SJCRH30 (cell line): ENCODE results near the gene MS4A15. TPM values are rescaled to one million over a fixed set of nuclear protein-coding genes. Genes with fewer than 3 reads are reported as not detected.

Source experiments
- DNase-seq, 2 experiments: peaks; one replicate each; pipeline ENCODE4 v3.0.0-alpha.2; 2015 to 2020
- H3K27ac ChIP-seq: fragments of 250-450 bp; sonication (Bioruptor Pico); 2 replicates; pipeline ENCODE4 v1.5.1; 2020; ENCODE audit warnings: mild to moderate bottlenecking, moderate library complexity
- H3K27me3 ChIP-seq: fragments of 250-450 bp; sonication (Bioruptor Pico); 2 replicates; pipeline ENCODE4 v1.5.1; 2020; ENCODE audit warnings: mild to moderate bottlenecking, moderate library complexity
- H3K36me3 ChIP-seq: fragments of 250-450 bp; sonication (Bioruptor Pico); 2 replicates; pipeline ENCODE4 v1.5.1; 2020; ENCODE audit warnings: mild to moderate bottlenecking, moderate library complexity
- H3K4me1 ChIP-seq: fragments of 250-450 bp; sonication (Bioruptor Pico); 2 replicates; pipeline ENCODE4 v1.5.1; 2020; ENCODE audit warnings: mild to moderate bottlenecking, moderate library complexity
- H3K4me3 ChIP-seq: fragments of 250-450 bp; sonication (Bioruptor Pico); 2 replicates; pipeline ENCODE4 v1.5.1; 2020; ENCODE audit warnings: mild to moderate bottlenecking, moderate library complexity
- H3K9me3 ChIP-seq: fragments of 250-450 bp; sonication (Bioruptor Pico); replicated peaks from 2 replicates; pipeline ENCODE4 v1.5.1; 2020; ENCODE audit warnings: mild to moderate bottlenecking, moderate library complexity
- total RNA-seq: library from RNA; depleted of rRNA; stranded (reverse); fragments of >200 nt; shearing (Covaris generic); gene quantifications from 2 replicates; pipeline ENCODE4 v1.2.3, GENCODE V29; 2014

MS4A15 gene
- total RNA-seq, 1 experiment from 2014 or later: not detected

GRCh38 chr11:60792521-60792920 lies 35.9 kb downstream of the MS4A15 start:
- no peaks in the 10 kb centered on the region for H3K36me3 ChIP-seq
- no peaks in the 10 kb centered on the region for H3K9me3 ChIP-seq
- no peaks in the 10 kb centered on the region for H3K4me1 ChIP-seq
- no peak for DNase-seq
- no peak overlapping the region for H3K27ac ChIP-seq
- no peak overlapping the region for H3K4me3 ChIP-seq
- no peaks in the 10 kb centered on the region for H3K27me3 ChIP-seq

- Histone ChIP-seq H3K27ac (no peak overlapping the region), H3K36me3 (no peaks in the 10 kb centered on the region), H3K9me3 (no peaks in the 10 kb centered on the region), H3K4me1 (no peaks in the 10 kb centered on the region), H3K27me3 (no peaks in the 10 kb centered on the region), H3K4me3 (no peak overlapping the region)
- no peak for DNase-seq
These were observed 38.6 kb downstream of the MS4A15 start for GRCh38 chr11:60795291-60795690.

- Histone ChIP-seq H3K9me3 (no peaks in the 10 kb centered on the region), H3K4me1 (no peaks in the 10 kb centered on the region), H3K4me3 (no peak overlapping the region), H3K27me3 (no peaks in the 10 kb centered on the region), H3K27ac (no peak overlapping the region), H3K36me3 (no peaks in the 10 kb centered on the region)
- no peak for DNase-seq
These were observed 41.4 kb downstream of the MS4A15 start for GRCh38 chr11:60797846-60798630.

DNA sequence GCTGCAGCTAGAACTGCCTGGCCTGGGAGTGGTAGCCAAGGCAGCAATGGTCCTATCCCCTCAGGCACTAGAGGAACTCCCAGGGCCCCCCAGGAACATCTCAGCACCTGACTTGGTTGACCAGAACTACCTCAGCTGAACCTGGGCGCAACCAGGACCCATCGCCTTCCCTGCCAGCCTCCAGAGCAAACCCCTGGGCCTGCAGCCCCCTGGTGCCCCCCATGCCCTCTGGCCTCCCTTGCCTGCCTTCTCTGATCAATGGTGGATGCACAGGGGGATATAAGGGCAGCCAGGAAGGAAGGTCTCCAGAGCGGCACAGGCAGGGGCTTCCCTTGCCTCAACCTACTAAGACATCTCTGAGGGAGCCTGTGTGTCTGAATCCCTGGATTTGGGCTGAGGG lies 42.0 kb downstream of the MS4A15 start:
- no peak for DNase-seq
- H3K9me3 ChIP-seq: no peaks in the 10 kb centered on the region
- H3K4me1 ChIP-seq: no peaks in the 10 kb centered on the region
- no peaks in the 10 kb centered on the region for H3K36me3 ChIP-seq
- no peak overlapping the region for H3K27ac ChIP-seq
- H3K4me3 ChIP-seq: no peak overlapping the region
- H3K27me3 ChIP-seq: no peaks in the 10 kb centered on the region

DNA sequence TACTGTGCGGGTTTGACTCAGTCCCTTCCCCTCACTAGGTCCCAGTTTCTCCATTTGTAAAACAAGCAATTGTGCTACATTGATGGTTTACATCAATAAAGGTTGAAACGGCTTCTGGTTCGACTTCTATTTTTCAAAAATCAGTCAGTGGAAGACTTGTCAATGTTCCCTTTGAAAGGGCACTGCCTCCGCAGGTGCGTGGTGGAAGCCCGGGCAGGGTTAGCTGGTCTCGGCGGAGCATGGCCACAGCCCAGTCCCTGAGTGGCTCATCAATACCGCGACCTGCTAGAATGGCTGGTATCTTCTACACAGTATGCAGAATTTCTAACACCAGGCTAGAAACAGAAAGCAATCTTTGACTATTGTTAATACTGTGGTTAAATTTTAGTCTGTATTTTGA lies 44.5 kb downstream of the MS4A15 start:
- Histone ChIP-seq H3K4me3 (no peak overlapping the region), H3K9me3 (no peaks in the 10 kb centered on the region), H3K27ac (no peak overlapping the region), H3K27me3 (no peaks in the 10 kb centered on the region), H3K4me1 (no peaks in the 10 kb centered on the region), H3K36me3 (no peaks in the 10 kb centered on the region)
- DNase-seq: no peak

DNA sequence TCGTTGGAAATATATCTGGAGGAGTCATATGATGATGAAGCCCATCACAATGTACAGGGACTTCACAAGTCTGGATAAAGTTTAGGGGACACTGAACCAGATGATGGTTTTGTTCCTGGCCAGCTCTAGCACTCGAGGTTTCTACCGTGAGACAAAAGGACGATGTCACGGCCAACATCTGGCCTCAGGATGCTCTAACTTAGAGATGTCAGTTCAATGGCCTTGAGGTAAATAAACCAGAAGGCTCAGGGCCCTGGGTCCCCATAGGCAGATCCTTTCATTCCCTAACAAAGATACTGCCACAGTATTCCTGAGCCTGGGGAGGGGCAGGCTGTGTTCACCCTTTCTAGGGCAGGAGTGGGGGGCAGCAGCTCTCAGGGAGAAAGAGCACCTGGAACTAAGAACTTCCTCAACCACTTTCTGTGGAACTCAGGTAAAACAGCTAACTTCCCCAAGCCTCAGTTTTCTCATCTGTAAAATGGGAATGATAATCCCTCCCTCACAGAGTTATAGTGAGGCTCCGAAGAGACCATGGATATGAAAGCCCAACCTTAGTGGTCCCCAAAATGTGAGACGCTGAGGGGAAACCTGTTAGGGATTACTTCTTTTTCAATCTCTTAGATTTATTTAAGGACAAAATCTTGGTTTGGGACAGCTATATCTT lies 46.7 kb downstream of the MS4A15 start:
- no peak for DNase-seq
- Histone ChIP-seq H3K4me3 (no peak overlapping the region), H3K36me3 (no peaks in the 10 kb centered on the region), H3K9me3 (no peaks in the 10 kb centered on the region), H3K27me3 (no peaks in the 10 kb centered on the region), H3K4me1 (no peaks in the 10 kb centered on the region), H3K27ac (no peak overlapping the region)

DNA sequence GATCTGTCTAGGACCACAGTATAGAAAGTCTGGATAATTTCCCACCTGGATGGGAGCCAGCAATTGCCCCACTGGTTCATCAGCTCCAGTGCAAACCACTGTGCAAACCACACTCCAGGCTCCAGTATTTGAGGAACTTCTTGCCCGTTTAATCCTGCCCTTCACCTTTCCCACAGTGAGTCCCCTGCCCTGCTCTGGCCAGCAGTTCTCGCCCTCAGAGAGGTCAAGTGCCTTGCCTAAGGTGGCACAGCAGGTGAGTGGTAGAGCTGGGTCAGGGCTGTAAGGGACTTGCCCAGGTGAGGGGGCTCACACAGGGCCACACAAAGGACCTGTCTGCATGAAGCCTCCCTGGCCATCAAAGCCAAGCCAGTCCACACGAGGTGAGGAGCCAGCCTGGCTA lies 52.6 kb downstream of the MS4A15 start:
- H3K27ac ChIP-seq: no peak overlapping the region

DNA sequence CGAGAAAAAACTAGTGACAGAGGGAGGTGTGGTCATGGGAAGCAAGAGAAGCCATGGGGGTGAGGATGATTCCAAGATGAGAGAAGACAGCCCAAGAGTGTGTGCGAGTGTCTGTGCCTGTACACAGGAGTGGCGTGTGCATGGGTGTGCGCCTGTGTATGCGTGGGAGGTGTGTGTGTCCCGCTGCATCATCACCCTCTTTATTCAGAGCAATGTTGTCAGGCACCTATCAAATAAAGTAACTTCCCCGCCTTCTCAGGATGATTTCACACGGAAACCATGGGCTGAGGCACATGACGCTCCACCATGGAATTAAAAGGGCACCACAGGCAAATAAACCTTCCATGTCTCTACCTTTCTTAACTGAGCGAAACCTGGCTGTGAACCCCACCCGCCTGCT lies 53.0 kb downstream of the MS4A15 start:
- no peak for DNase-seq
- Histone ChIP-seq H3K36me3 (no peaks in the 10 kb centered on the region), H3K4me1 (0 out of 2 replicates have a peak, but pooled peaks cover 3% of the 10 kb centered on the region), H3K4me3 (no peak overlapping the region), H3K9me3 (no peaks in the 10 kb centered on the region), H3K27me3 (no peaks in the 10 kb centered on the region), H3K27ac (no peak overlapping the region)

More for the DNA sequence above, 52.6 kb downstream of the MS4A15 start:
- H3K27me3 ChIP-seq: no peaks in the 10 kb centered on the region
- H3K4me1 ChIP-seq: 0 out of 2 replicates have a peak, but pooled peaks cover 3% of the 10 kb centered on the region
- no peaks in the 10 kb centered on the region for H3K9me3 ChIP-seq
- no peaks in the 10 kb centered on the region for H3K36me3 ChIP-seq
- no peak overlapping the region for H3K4me3 ChIP-seq
- DNase-seq: peak in 1 of 2 experiments; percentile 9

DNA sequence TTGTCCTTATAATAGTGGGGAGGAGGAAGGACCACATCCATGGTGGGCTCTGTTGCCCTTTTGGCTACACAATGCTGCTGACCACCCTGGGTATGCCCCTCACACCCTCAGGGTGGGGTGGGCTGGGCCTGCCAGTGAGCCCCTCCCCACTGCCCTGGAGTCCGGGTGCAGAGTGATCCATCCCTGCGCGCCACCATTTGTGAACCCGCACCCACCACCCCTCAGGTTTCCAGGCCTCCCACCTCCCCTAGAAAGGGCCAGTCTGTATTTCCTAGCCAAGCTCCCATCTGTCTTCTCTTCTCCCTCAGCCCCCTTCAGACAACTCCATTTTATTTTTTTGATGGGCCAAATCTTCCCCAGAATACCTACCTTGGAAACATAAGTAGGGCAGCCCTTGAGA lies 53.5 kb downstream of the MS4A15 start:
- no peak for DNase-seq

GRCh38 chr11:60810569-60810968 lies 53.9 kb downstream of the MS4A15 start:
- DNase-seq: peak; percentile 29 to 48
- no peaks in the 10 kb centered on the region for H3K9me3 ChIP-seq
- no peaks in the 10 kb centered on the region for H3K27me3 ChIP-seq
- H3K4me1 ChIP-seq: 0 out of 2 replicates have a peak, but pooled peaks cover 3% of the 10 kb centered on the region
- no peaks in the 10 kb centered on the region for H3K36me3 ChIP-seq
- H3K27ac ChIP-seq: no peak overlapping the region
- H3K4me3 ChIP-seq: no peak overlapping the region

More for the DNA sequence above, 53.5 kb downstream of the MS4A15 start:
- H3K27ac ChIP-seq: no peak overlapping the region
- no peaks in the 10 kb centered on the region for H3K36me3 ChIP-seq
- H3K4me3 ChIP-seq: no peak overlapping the region
- H3K4me1 ChIP-seq: 0 out of 2 replicates have a peak, but pooled peaks cover 3% of the 10 kb centered on the region
- H3K27me3 ChIP-seq: no peaks in the 10 kb centered on the region
- no peaks in the 10 kb centered on the region for H3K9me3 ChIP-seq

DNA sequence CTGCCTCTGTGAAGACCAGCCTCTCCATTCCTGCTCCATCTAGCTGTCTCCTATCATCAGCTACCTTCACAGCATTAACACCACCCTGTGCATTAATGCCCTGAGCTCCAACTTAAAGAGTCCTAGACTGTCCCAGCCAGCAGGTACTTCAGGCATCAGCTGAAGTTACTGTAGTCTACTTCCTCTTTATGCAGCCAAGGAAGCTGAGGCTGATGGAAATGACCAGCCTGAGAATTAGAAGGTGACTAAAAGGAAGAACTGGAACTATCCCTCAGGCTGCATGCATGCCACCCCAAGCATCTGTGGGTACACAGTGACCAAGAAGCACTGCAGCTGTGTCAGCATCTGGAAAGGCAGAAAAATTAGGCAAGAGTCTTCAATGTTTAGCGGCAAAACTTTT lies 56.7 kb downstream of the MS4A15 start:
- 0 out of 2 replicates have a peak, but pooled peaks cover 3% of the 10 kb centered on the region for H3K4me1 ChIP-seq
- no peaks in the 10 kb centered on the region for H3K36me3 ChIP-seq
- DNase-seq: no peak
- H3K4me3 ChIP-seq: no peak overlapping the region
- H3K27me3 ChIP-seq: no peaks in the 10 kb centered on the region
- no peak overlapping the region for H3K27ac ChIP-seq
- no peaks in the 10 kb centered on the region for H3K9me3 ChIP-seq

DNA sequence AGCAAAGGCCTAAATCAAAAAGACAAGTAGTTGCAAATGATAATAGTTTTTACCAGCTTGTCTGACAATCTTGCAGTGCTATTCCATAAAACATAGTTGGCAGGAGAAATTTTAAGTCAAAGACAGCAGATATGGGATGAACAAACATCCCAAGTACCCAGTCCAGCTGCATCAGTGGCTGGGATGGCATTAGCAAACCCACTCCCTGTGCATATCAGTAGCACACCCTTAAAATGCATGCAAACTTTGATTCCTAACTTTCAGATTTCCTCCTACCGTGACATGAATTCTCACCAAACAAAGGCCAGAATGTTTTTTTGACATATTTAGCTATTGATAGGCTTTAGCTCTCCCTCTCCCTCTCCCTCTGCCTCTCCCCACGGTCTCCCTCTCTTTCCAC lies 57.4 kb downstream of the MS4A15 start:
- no peak for DNase-seq
- Histone ChIP-seq H3K4me1 (0 out of 2 replicates have a peak, but pooled peaks cover 3% of the 10 kb centered on the region), H3K9me3 (no peaks in the 10 kb centered on the region), H3K27me3 (no peaks in the 10 kb centered on the region), H3K4me3 (no peak overlapping the region), H3K27ac (no peak overlapping the region), H3K36me3 (no peaks in the 10 kb centered on the region)

GRCh38 chr11:60816590-60817157 lies 60.0 kb downstream of the MS4A15 start:
- Histone ChIP-seq H3K9me3 (no peaks in the 10 kb centered on the region), H3K4me1 (no peaks in the 10 kb centered on the region), H3K27me3 (no peaks in the 10 kb centered on the region), H3K27ac (no peak overlapping the region), H3K36me3 (no peaks in the 10 kb centered on the region), H3K4me3 (no peak overlapping the region)
- DNase-seq: no peak

DNA sequence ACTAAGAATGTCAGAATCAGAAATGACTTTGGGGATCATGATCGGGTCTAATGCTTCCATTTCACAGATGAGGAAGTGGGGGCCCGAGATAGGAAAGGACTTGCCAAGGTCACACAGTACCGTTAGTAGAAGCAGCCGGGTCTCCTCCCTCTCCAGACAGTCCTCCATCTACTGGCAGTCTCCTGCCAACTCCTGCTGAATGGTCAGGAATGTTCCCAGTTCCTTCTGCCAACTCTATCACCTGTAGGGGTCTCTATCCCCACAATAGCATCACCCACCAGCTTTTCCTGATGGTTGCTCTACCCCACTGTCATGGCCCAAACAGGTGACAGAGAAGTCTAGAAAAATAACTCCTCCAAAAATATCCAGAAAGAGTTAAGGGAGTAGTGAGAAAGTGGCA lies 61.4 kb downstream of the MS4A15 start:
- H3K36me3 ChIP-seq: no peaks in the 10 kb centered on the region
- H3K27ac ChIP-seq: no peak overlapping the region
- no peaks in the 10 kb centered on the region for H3K9me3 ChIP-seq
- DNase-seq: no peak
- H3K27me3 ChIP-seq: no peaks in the 10 kb centered on the region
- no peaks in the 10 kb centered on the region for H3K4me1 ChIP-seq
- no peak overlapping the region for H3K4me3 ChIP-seq
